Stomach smooth muscle (tissue), 2 donors: ENCODE results near the gene RNASET2.
"Not testable (repeated sequence)": the region's sequence is repeated elsewhere in the genome, so short reads cannot be mapped to it uniquely, and the experiment has no call there.

Source experiments
- H3K27ac ChIP-seq: one replicate; pipeline ENCODE4 v1.7.0; 2013; ENCODE audit warnings: mild to moderate bottlenecking, low read length, inconsistent platforms
- H3K27me3 ChIP-seq, 2 donors: one replicate each; pipeline ENCODE4 v1.7.0; 2013; ENCODE audit warnings: low read length in 2 of 2; ENCODE audit not compliant: insufficient read depth in 2 of 2, control insufficient read depth in 1 of 2
- H3K36me3 ChIP-seq, 2 donors: one replicate each; pipeline ENCODE4 v1.7.0; 2013; ENCODE audit warnings: low read length in 2 of 2; ENCODE audit not compliant: control insufficient read depth in 2 of 2, insufficient read depth in 2 of 2
- H3K4me1 ChIP-seq: one replicate; pipeline ENCODE4 v1.7.0; 2013; ENCODE audit warnings: low read length; ENCODE audit not compliant: control insufficient read depth, insufficient read depth
- H3K4me3 ChIP-seq, 2 donors: one replicate each; pipeline ENCODE4 v1.7.0; 2013; ENCODE audit warnings: low read length in 2 of 2
- H3K9ac ChIP-seq, 2 donors: one replicate each; pipeline ENCODE4 v1.7.0; 2013; ENCODE audit warnings: low read length in 2 of 2, mild to moderate bottlenecking in 1 of 2
- H3K9me3 ChIP-seq, 2 donors: one replicate each; pipeline ENCODE4 v1.7.0; 2013; ENCODE audit warnings: low read length in 2 of 2; ENCODE audit not compliant: control insufficient read depth in 2 of 2
- donor health status: healthy.
- donor health status: Pancreatic carcinoma.

RNASET2 gene

GRCh38 chr6:166900956-166901607, 55.3 kb downstream of the RNASET2 start:
- Histone ChIP-seq H3K4me3 (no peak overlapping the region), H3K9me3 (peaks cover 0 to 4% of the 10 kb centered on the region in 2 donors), H3K27ac (no peak overlapping the region), H3K36me3 (no peaks in the 10 kb centered on the region), H3K9ac (no peak overlapping the region), H3K27me3 (no peaks in the 10 kb centered on the region), H3K4me1 (no peaks in the 10 kb centered on the region)

- H3K27ac ChIP-seq = no peak overlapping the region
- no peak overlapping the region for H3K4me3 ChIP-seq
- no peaks in the 10 kb centered on the region for H3K27me3 ChIP-seq
- no peaks in the 10 kb centered on the region for H3K36me3 ChIP-seq
- H3K9ac ChIP-seq = no peak overlapping the region
- no peaks in the 10 kb centered on the region for H3K4me1 ChIP-seq
- peaks cover 0 to 4% of the 10 kb centered on the region in 2 donors for H3K9me3 ChIP-seq
Measured at GRCh38 chr6:166900130-166900708, 56.1 kb downstream of the RNASET2 start.

- Histone ChIP-seq H3K4me1 (no peaks in the 10 kb centered on the region), H3K27ac (no peak overlapping the region), H3K9ac (no peak overlapping the region), H3K27me3 (no peaks in the 10 kb centered on the region), H3K9me3 (peaks cover 0 to 4% of the 10 kb centered on the region in 2 donors), H3K36me3 (no peaks in the 10 kb centered on the region), H3K4me3 (no peak overlapping the region)
Measured at GRCh38 chr6:166898910-166899309, 57.4 kb downstream of the RNASET2 start.

- not testable (repeated sequence) for H3K4me1 ChIP-seq, H3K27me3 ChIP-seq, H3K9me3 ChIP-seq, H3K4me3 ChIP-seq, H3K36me3 ChIP-seq, H3K27ac ChIP-seq, H3K9ac ChIP-seq
Measured at GRCh38 chr6:166894614-166895013, 61.7 kb downstream of the RNASET2 start.

- H3K9ac ChIP-seq, H3K27ac ChIP-seq, H3K9me3 ChIP-seq, H3K4me1 ChIP-seq, H3K27me3 ChIP-seq, H3K4me3 ChIP-seq, H3K36me3 ChIP-seq: not testable (repeated sequence)
Measured at GRCh38 chr6:166892472-166892871, 63.9 kb downstream of the RNASET2 start.

- not testable (repeated sequence) for H3K36me3 ChIP-seq, H3K27ac ChIP-seq, H3K9me3 ChIP-seq, H3K4me3 ChIP-seq, H3K9ac ChIP-seq, H3K27me3 ChIP-seq, H3K4me1 ChIP-seq
Measured at GRCh38 chr6:166886773-166887172, 69.6 kb downstream of the RNASET2 start.

GRCh38 chr6:166884958-166885357, 71.4 kb downstream of the RNASET2 start:
- not testable (repeated sequence) for H3K4me1 ChIP-seq

GRCh38 chr6:166879594-166879993, 76.8 kb downstream of the RNASET2 start:
- Histone ChIP-seq H3K36me3 (no peaks in the 10 kb centered on the region), H3K9ac (no peak overlapping the region), H3K27me3 (no peaks in the 10 kb centered on the region)

More at GRCh38 chr6:166884958-166885357, 71.4 kb downstream of the RNASET2 start:
- H3K9ac ChIP-seq, H3K9me3 ChIP-seq, H3K27me3 ChIP-seq, H3K36me3 ChIP-seq, H3K27ac ChIP-seq, H3K4me3 ChIP-seq: not testable (repeated sequence)

More at GRCh38 chr6:166879594-166879993, 76.8 kb downstream of the RNASET2 start:
- Histone ChIP-seq H3K27ac (no peak overlapping the region), H3K4me3 (no peak overlapping the region), H3K4me1 (no peaks in the 10 kb centered on the region), H3K9me3 (peaks cover 2 to 3% of the 10 kb centered on the region in 2 donors)
